GM12801 (cell line): ENCODE results near the gene KCNC1.

Source experiments
- CTCF ChIP-seq: IDR thresholded peaks from one replicate; pipeline ENCODE4 v1.5.1; 2011; ENCODE audit warnings: control low read depth; ENCODE audit not compliant: insufficient read length; ENCODE audit errors: extremely low read depth

Gene KCNC1

GRCh38 chr11:17722000-17722643, 12.5 kb upstream of the KCNC1 start:
- TF ChIP-seq CTCF, result no peak

- TF ChIP-seq CTCF, result no peak
These were observed 10.3 kb upstream of the KCNC1 start for GRCh38 chr11:17724020-17724908.

GRCh38 chr11:17725174-17725573, 9.4 kb upstream of the KCNC1 start:
- no peak for TF ChIP-seq CTCF

- no peak for TF ChIP-seq CTCF
These were observed 4.4 kb upstream of the KCNC1 start for GRCh38 chr11:17730137-17730536.

- no peak for TF ChIP-seq CTCF
These were observed 3.7 kb upstream of the KCNC1 start for GRCh38 chr11:17730608-17731462.

GRCh38 chr11:17733261-17733660, 1.3 kb upstream of the KCNC1 start:
- TF ChIP-seq CTCF, result no peak
